HG02623 (cell line): ENCODE data around the gene CEP89.
"Not testable (repeated sequence)": the region's sequence is repeated elsewhere in the genome, so short reads cannot be mapped to it uniquely, and the experiment has no call there.

Experiments
- ATAC-seq: cut with Tn5 transposase; IDR thresholded peaks from one replicate; pipeline ENCODE4 v1.9.1; 2021; ENCODE audit warnings: moderate library complexity; ENCODE audit not compliant: unreplicated experiment

The CEP89 gene

GRCh38 chr19:32848035-32848434 lies 123.7 kb downstream of the CEP89 start:
- not testable (repeated sequence) for ATAC-seq

- ATAC-seq = no peak
These were observed 128.0 kb downstream of the CEP89 start for GRCh38 chr19:32843716-32844245.

DNA sequence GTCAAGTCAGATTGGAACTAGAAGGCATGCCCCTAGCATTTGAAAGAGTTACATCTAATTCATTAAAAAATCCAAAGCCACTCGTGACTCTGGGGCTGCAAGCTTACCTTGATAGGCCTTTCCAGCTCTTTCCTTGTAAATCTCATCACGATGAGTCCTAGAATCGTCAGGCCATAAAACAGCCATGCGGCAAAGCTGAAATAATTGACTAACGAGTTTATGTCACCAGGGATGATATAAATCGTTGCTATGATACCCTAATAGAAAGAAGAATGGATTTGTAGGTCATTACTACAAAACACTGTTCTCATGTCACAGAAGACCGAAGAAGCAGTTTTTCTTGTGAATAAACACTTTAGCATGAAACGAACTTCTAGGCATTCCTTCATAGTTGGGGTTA lies 129.7 kb downstream of the CEP89 start:
- no peak for ATAC-seq

DNA sequence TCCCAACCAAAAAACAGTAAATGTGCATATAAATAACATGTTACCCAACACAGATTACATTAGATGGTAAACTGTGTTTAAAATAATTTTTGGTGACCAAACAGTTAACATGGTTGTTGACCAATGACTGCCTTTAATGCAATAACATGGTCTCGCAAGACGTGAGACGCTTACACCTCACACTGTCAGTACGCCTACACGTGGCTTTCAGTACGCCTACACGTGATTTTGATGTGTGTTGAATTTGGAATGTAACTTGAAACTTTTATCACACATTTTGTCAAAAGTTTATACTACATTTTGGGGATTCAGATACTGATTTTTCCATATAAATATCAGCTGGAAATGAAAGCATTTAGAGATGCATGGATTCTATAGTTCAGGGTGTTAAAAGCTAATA lies 134.2 kb downstream of the CEP89 start:
- no peak for ATAC-seq

DNA sequence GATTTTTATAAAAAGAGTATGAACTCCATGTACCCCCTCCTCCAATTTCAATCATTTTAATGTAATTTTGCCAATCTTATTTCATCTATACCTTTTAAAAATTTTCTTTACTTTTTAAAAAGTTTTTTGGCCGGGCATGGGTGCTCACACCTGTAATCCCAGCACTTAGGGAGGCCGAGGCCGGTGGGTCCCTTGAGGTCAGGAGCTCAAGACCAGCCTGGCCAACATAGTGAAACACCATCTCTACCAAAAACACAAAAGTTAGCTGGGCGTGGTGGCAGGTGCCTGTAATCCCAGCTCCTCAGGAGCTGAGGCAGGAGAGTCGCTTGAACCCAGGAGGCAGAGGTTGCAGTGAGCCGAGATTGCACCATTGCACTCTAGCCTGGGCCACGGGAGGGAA lies 138.4 kb downstream of the CEP89 start:
- not testable (repeated sequence) for ATAC-seq

DNA sequence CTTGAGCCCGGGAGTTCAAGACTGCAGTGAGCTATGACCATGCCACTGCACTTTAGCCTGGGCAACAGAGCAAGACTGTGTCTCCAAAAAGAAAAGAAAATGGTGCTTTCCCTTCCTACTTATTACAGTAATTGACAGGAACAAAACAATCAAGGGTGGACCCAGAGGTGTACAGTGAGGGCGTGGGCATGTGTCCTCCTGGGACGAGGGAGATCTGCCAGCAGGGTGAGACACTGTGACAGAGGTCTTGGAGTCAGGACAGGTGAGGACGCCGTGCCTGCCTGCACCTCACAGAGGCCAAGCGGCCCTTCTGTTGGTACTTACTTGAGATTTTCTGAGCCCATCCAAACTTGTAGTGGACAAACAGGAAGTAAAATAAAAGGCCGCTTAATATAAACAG lies 138.9 kb downstream of the CEP89 start:
- not testable (repeated sequence) for ATAC-seq

DNA sequence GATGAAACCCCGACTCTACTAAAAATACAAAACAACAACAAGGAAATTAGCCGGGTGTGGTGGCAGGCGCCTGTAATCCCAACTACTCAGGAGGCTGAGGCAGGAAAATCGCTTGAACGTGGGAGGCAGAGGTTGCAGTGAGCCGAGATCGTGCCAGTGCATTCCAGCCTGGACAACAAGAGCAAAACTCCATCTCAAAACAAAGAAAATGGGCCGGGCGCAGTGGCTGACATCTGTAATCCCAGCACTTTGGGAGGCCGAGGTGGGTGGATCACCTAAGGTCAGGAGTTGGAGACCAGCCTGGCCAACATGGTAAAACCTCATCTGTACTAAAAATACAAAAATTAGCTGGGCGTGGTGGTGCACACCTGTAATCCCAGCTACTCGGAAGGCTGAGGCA lies 139.7 kb downstream of the CEP89 start:
- not testable (repeated sequence) for ATAC-seq

DNA sequence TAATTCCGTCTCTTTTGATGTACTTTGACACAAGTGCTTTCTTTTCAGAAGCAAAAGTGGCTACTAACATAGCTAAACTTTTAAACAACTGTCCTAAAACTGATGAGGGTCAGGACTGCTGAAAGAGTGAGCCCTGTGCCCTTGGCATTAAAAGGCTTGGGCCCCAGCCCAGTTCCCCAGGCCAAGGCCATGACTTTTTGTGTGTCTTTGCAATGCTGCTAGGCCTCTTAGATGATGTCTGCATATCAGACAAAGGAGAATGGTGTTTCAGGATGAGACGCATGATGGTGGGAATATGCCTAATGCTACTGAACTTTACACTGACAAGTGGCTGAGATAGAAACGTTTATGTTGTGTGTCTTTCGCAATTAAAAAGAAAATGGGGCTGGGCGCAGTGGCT lies 140.1 kb downstream of the CEP89 start:
- no peak for ATAC-seq

DNA sequence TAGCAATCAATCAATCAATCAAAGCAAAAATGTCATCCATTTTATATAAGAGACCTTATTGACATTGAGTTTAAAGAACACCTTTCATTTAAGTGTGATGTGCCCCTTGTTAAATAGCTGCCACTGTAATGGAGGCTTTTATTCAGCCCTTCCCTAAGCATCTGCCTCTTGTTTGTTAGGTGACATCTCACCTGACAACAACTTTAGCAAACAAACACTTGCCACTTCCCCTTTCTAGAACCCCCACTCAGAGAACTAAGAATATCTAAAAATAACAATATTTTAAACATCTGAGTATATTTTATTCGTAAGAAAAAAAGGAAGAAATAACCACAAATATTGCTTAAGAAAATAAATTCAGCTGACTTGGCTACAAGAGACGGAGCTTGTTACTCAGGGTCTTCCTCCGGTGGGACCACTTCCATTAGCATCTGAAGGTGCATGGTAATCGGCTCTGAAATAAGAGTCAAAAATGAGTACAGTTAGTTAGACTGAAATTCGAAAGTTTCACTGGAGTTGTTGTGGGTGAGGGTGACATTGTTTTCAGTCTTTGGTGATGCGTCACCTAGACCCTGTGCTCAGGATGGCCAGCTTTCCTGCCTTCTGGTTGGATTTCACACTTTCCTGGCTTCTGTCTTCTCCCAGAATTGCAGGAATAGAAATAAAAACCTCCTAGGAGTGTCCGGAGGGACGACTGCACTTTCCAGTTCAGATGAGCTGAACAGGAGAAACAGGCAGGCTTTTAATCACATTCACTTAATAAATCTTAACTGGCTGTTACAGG lies 141.3 kb downstream of the CEP89 start:
- no peak for ATAC-seq

DNA sequence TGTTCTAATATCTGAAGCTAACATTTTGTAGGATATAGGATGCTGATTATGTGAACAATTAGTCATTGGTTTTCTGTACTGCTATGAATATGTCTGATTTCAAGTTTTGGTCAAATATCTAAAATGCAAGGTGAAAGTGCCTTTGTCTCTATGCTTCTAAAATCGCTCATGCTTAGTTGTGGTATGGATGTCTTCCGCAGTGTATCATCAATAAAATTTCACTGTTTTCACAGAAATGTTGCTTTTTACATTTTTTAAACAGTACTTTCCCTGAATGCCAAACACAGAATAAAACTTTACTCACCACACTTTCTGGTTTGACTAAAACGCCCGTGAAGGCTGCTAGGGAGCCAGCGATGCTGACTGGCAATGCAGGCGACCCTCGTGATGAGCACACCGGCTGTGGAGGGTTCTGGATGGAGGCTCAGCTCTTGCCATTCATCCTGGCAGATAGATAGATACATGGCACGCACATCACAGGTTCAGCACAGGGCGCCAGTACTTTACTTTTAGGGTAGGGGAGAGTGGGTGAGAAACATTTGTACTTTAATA lies 142.3 kb downstream of the CEP89 start:
- no peak for ATAC-seq

DNA sequence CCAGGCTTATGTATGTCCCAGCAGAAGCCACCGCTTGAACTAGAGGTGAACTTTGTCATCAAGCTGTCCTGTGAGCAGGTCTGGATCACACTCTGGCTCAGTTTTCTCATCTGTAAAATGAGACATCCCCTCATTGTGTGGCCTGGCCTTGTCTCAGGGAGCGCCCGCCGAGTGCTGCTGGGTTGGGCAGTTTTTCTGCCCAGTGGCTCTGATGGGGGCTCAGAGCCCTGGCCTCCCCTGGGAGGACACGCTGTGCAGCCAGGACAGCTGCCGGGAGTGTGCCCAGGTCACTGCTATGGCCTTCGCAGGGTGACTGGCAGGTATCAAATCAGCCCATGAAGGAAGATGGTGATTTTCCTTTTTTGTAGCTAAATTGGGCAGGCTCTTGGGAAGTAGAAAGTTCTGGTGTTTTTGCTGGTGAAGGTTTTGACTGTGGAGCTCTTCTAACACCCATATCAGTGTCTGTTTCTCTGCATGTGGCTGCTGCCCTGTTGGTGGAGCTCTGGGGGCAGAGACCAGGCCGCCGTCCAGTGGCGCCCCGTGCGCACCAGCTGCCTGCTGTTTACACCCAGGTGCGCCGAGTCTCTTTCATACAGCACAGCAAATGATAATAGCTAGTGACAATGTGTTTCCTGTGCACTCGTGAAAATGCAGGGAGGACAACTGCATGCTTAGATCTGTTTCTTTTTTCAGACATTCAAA lies 143.0 kb downstream of the CEP89 start:
- ATAC-seq = no peak

DNA sequence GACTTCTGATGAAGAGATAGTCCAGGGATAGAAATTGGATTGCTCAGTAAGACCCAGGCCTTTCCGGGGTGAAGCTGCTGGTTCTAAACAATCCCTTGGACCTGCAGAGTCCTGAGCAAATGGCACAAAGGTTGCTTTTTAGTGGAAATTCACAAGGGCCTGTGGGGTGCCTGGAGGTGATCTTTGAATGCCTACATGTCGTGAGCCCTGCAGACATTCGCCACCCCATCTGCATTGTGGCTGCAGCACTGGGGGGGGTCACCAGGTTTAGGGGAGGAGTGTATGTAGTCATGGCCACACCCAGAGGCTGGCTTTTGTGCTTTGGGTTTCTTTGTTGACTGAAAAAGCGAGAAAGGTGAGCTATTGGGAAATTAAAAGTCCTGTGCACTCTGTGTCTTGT lies 143.6 kb downstream of the CEP89 start:
- no peak for ATAC-seq
